Left lung (tissue), 10 donors: Measurements from ENCODE around the gene PHF3. TPM values are rescaled to one million over a fixed set of nuclear protein-coding genes. Genes with fewer than 3 reads are reported as not detected.

Experiments
- ATAC-seq: fragments of 200-7000 bp; cut with Tn5 transposase; one replicate; pipeline ENCODE4 v1.9.1; 2020; ENCODE audit warnings: moderate library complexity
- DNase-seq, 4 donors: peaks; one replicate each; pipeline ENCODE4 v3.0.0-alpha.2; 2013 to 2020
- H3K27ac ChIP-seq, 2 donors: fragments of 200-600 bp; sonication (generic) in 1 of 2; one replicate each; pipeline versions ENCODE4 v1.5.0 to v1.8.0; 2020 to 2021
- H3K27me3 ChIP-seq, 2 donors: fragments of 200-600 bp; sonication (generic) in 1 of 2; one replicate each; pipeline versions ENCODE4 v1.5.0 to v1.8.0; 2020 to 2021
- H3K36me3 ChIP-seq, 2 donors: fragments of 200-600 bp; sonication (generic) in 1 of 2; one replicate each; pipeline versions ENCODE4 v1.5.0 to v1.8.0; 2020 to 2021
- H3K4me1 ChIP-seq, 2 donors: fragments of 200-600 bp; one replicate each; pipeline ENCODE4 v1.8.0; 2021
- H3K4me3 ChIP-seq, 2 donors: fragments of 200-600 bp; sonication (generic) in 1 of 2; one replicate each; pipeline versions ENCODE4 v1.5.0 to v1.8.0; 2020 to 2021; ENCODE audit warnings: mild to moderate bottlenecking in 1 of 2
- H3K9me3 ChIP-seq, 2 donors: fragments of 200-600 bp; sonication (generic) in 1 of 2; one replicate each; pipeline versions ENCODE4 v1.5.0 to v1.8.0; 2020 to 2021
- CTCF ChIP-seq, 2 donors: fragments of 200-600 bp; sonication (generic) in 1 of 2; IDR thresholded peaks; one replicate each; pipeline versions ENCODE4 v1.5.0 to v1.8.0; 2021; ENCODE audit warnings: antibody characterized with exemption in 2 of 2
- intact Hi-C, 2 donors: fragments of 100-400 bp; cut with DNase I; formaldehyde crosslinking; loops; one replicate each; pipeline versions ENCODE4 v1.11.2 to v1.14.2; 2022
- polyA plus RNA-seq, 6 donors: library from polyadenylated mRNA; unstranded; fragments of 120-200 nt; gene quantifications; one replicate each; pipeline ENCODE4 v1.2.1, GENCODE V29; 2013; ENCODE audit not compliant: insufficient read length in 6 of 6
- total RNA-seq, 2 donors: library from RNA; stranded (reverse); fragmentation: NEBNext Ultra II Directional; extraction: Animal tissue kit (Norgen Biotek cat#: 25700); gene quantifications; one replicate each; pipeline ENCODE4 v1.2.1, GENCODE V29; 2021
- donor health status: DM: no; HTN: yes; CAD: no.
- donor health status: DM: no; HTN: no; CAD: no.

PHF3 gene
- total and polyA plus RNA-seq, 8 donors, result 44.5 to 76.4 (median 66.2) TPM

DNA sequence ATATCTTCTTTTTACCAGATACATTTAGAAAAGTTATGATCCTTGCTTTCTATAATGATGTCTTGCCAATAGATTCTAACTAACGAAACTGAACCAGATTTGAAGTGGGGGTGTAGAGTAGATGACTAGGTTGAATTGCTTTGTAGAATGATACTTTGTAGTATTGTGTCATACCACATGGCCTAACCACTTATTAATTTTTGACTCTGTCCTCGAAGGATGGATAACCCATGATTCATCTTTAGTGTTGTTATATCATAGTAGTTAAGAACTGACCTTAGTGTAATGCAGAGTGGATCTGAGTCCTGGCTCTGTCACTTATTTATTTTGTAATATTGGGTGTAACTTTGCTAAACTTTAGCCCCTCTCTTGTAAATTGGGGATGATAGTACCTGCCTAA lies 4.5 kb downstream of the PHF3 start:
- Histone ChIP-seq H3K27me3 (no peaks in the 10 kb centered on the region), H3K27ac (no peak overlapping the region), H3K4me3 (no peak overlapping the region), H3K36me3 (peaks cover 0 to 4% of the 10 kb centered on the region in 2 donors), H3K4me1 (peaks cover 10 to 68% of the 10 kb centered on the region in 2 donors), H3K9me3 (no peaks in the 10 kb centered on the region)
- ATAC-seq (no peak), DNase-seq (no peak)
- intact Hi-C loops, result no loop called here
- TF ChIP-seq CTCF (IDR thresholded peaks at IDR 0.05), result no peak

- TF ChIP-seq CTCF (IDR thresholded peaks at IDR 0.05), result no peak
- intact Hi-C loops, result no loop called here
Observed at GRCh38 chr6:63643862-63644261, 8.3 kb downstream of the PHF3 start.

DNA sequence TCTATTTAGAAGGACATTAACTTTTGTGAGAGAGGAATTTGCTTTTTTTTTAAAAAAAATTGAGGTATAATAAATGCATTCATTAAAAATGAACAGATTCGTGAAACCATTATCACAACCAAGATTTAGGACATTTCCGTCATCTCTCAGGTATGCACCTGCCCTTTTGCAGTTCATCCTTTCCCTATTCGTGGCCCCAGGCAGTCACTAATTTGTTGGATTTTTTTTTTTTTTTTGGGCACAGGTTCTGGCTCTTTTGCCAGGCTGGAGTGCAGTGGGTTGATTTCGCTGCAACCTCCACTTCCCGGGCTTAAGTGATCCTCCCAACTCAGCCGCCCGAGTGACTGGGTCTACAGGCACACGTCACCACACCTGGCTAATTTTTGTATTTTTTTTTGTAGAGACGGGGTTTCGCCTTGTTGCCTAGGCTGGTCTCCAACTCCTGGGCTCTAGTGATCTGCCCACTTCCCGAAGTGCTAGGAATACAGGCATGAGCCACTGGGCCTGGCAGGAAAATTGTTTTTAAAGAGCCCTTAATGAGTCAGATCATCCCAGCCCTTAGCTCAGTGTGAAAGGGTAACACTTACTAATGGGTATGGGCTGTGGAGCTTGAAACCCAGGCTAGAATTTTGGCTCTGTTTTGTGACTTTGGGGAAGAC lies 9.2 kb downstream of the PHF3 start:
- TF ChIP-seq CTCF (IDR thresholded peaks at IDR 0.05), result no peak
- peak; percentile 93 for ATAC-seq
- peaks cover 4 to 56% of the 10 kb centered on the region in 2 donors for H3K4me1 ChIP-seq
- H3K27me3 ChIP-seq, result no peaks in the 10 kb centered on the region
- no peaks in the 10 kb centered on the region for H3K9me3 ChIP-seq
- DNase-seq, result no peak
- no peak overlapping the region for H3K27ac ChIP-seq
- intact Hi-C loops, result no loop called here
- H3K36me3 ChIP-seq, result peaks cover 0 to 4% of the 10 kb centered on the region in 2 donors
- H3K4me3 ChIP-seq, result no peak overlapping the region

More at GRCh38 chr6:63643862-63644261, 8.3 kb downstream of the PHF3 start:
- H3K9me3 ChIP-seq, result no peaks in the 10 kb centered on the region
- no peaks in the 10 kb centered on the region for H3K27me3 ChIP-seq
- peaks cover 0 to 56% of the 10 kb centered on the region in 2 donors for H3K4me1 ChIP-seq
- no peak overlapping the region for H3K27ac ChIP-seq
- ATAC-seq (no peak), DNase-seq (no peak)
- no peak overlapping the region for H3K4me3 ChIP-seq
- peaks cover 0 to 4% of the 10 kb centered on the region in 2 donors for H3K36me3 ChIP-seq

GRCh38 chr6:63649269-63649668 lies 13.7 kb downstream of the PHF3 start:
- no peak for TF ChIP-seq CTCF (IDR thresholded peaks at IDR 0.05)
- H3K36me3 ChIP-seq, result no peaks in the 10 kb centered on the region
- H3K4me3 ChIP-seq, result no peak overlapping the region
- intact Hi-C loops, result no loop called here
- no peaks in the 10 kb centered on the region for H3K27me3 ChIP-seq
- no peak for ATAC-seq
- DNase-seq, result no peak
- peaks cover 13 to 52% of the 10 kb centered on the region in 2 donors for H3K4me1 ChIP-seq
- H3K9me3 ChIP-seq, result no peaks in the 10 kb centered on the region
- H3K27ac ChIP-seq, result no peak overlapping the region

DNA sequence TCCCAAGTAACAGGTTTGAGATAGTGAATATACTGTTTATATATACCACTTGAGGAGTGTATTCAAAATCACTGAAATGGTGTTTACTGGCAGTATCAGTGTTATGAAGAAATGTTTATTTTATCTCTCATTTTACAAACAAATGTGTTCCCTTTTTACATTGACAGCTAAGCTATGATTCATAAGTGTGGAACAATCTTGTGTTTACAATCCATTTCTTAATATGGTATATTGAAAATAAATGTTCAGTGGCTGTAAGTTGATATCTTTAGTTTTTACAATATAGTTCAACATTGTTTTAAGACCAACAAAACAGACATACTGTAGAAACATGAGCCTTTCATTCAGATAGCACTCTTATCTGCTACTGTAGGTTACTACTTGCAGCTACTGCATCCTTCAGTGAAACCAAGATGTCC lies 14.3 kb downstream of the PHF3 start:
- no peak for DNase-seq
- Histone ChIP-seq H3K4me1 (peaks cover 13 to 53% of the 10 kb centered on the region in 2 donors), H3K9me3 (no peaks in the 10 kb centered on the region), H3K4me3 (no peak overlapping the region), H3K27me3 (no peaks in the 10 kb centered on the region), H3K36me3 (no peaks in the 10 kb centered on the region), H3K27ac (no peak overlapping the region)
- no peak for TF ChIP-seq CTCF (IDR thresholded peaks at IDR 0.05)
- intact Hi-C loops, result no loop called here
- ATAC-seq, result peak; percentile 30
